ENCODE data around the gene OSBPL2.

Gene OSBPL2

DNA sequence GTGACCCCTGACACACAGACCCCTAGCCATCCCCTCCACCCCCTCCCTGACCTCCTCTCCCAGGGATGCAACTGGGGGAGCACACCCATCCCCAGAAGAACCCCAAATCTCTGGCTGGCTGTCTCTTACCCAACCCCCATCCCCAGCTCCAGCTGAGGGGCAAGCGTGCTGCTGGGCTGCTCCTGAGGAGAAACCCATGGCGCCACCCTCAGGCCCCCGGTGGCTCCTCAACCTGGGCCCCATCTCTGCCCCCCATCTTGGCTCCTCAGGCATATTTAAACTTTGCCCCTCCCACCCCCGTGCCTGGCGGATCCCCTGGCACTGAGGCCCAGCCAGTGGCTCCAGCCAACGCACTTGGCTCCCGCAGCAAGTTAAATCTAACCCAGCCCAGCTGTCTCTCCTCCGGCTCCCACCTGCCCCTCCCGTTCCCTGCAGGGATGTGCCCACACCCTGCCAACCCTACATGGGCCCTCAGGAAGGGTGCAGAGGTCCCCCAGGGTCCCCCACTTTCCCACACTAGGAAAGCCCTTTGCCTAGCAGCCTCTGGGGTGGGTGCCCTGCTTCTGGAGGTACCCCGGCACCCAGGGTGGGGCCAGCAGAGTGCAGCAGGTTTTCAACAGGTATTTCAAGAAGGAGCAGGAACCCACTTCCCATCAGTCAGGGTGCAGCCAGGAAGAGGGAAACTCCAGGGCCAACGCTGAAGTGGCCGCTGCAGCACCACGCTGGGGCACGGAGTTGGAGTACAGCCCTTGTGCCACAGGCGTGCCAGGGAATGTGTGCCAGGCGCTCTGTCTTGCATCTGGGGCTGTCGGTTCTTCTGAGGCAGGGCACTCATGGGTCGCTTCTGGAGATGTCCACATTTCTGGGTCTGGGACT, 5.3 kb upstream of the OSBPL2 start:
- H3K4me3 ChIP-seq = no peak overlapping the region
- H3K27ac ChIP-seq = peak overlapping the region in 16 of 21 experiments; percentile 0 to 79 (median 56)

- no peak overlapping the region for H3K4me3 ChIP-seq
- H3K27ac ChIP-seq = peak overlapping the region in 10 of 21 experiments; percentile 10 to 79 (median 66)
Observed at GRCh38 chr20:62233684-62234083, 4.6 kb upstream of the OSBPL2 start.

- Histone ChIP-seq H3K27ac (peak overlapping the region in 1 of 21 experiments; percentile 50), H3K4me3 (no peak overlapping the region)
Observed at GRCh38 chr20:62234339-62234738, 4.0 kb upstream of the OSBPL2 start.

GRCh38 chr20:62235001-62235776, 3.1 kb upstream of the OSBPL2 start:
- Histone ChIP-seq H3K27ac (no peak overlapping the region), H3K4me3 (no peak overlapping the region)

- Histone ChIP-seq H3K27ac (no peak overlapping the region), H3K4me3 (no peak overlapping the region)
Observed at GRCh38 chr20:62235777-62236157, 2.6 kb upstream of the OSBPL2 start.

DNA sequence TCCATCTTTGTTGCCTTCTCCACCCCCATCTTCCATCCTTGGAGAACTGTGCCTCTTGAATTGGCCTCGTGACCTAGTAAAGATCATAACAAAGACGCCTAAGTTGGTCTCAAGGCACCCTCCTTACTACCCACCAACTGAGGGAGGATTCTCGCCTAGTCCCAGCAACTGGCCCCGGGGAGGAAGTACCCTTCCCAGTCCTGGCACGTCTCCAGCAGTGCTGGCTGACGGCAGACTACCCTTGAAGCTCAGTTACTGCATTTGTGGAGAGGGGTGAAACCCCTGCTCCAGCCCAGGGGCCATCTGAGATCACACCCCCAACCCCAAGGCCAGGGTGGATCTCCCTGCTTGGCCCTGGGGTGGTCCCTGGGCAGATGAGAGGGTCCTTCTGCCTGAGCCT, 2.1 kb upstream of the OSBPL2 start:
- no peak overlapping the region for H3K27ac ChIP-seq
- no peak overlapping the region for H3K4me3 ChIP-seq

DNA sequence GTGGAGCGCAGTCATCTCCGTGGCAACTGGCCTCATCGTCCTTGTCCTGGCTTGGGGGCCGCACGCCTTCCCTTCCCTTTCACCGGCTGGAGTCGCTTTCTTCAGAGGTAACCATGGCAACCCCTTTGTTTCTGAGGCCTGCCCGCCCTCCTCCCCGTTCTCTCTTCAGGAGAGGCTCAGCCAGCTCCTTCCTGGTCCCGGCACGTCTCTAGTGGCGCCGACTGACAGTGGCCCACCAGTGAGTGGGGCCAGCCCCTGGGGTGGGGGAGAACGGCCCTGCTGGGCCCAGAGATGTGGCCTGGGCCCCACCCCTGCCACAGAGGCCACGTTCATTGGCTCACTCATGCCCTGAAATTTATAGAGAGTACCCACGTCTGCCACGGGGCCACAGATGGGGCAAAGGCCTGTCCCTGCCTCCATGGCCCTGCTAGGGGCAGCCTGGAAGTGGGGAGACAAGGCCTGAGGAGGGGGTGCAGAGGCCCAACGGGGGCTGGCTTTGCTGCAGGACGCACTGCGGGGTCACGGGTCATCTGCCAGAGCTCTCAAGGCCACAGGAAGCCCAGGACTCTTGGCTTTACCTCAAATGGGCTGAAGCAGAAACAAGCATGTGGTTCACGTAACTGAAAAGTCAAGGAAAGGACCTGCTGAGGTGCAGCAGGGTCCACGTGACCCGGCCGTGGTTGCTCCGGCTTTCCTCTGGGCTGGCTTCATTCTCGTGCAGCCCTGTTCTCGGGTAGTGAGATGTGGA, 1.4 kb upstream of the OSBPL2 start:
- peak overlapping the region in 3 of 21 experiments; percentile 68 to 76 (median 75) for H3K27ac ChIP-seq
- no peak overlapping the region for H3K4me3 ChIP-seq

- Histone ChIP-seq H3K27ac (peak overlapping the region in 11 of 21 experiments; percentile 1 to 95 (median 50)), H3K4me3 (peak overlapping the region in 2 of 7 experiments; percentile 87 to 95)
Observed at GRCh38 chr20:62237514-62237800, 864 bp upstream of the OSBPL2 start.

- H3K27ac ChIP-seq = peak overlapping the region; percentile 84 to 98 (median 95)
Observed at GRCh38 chr20:62238569-62239277, 402 bp downstream of the OSBPL2 start.

GRCh38 chr20:62239278-62239879, 1.1 kb downstream of the OSBPL2 start:
- Histone ChIP-seq H3K4me3 (peak overlapping the region; percentile 78 to 96 (median 87)), H3K27ac (peak overlapping the region; percentile 7 to 98 (median 95))

More at GRCh38 chr20:62238569-62239277, 402 bp downstream of the OSBPL2 start:
- peak overlapping the region; percentile 78 to 96 (median 87) for H3K4me3 ChIP-seq

GRCh38 chr20:62240020-62240685, 1.8 kb downstream of the OSBPL2 start:
- H3K4me3 ChIP-seq = peak overlapping the region in 4 of 7 experiments; percentile 84 to 96 (median 91)
- H3K27ac ChIP-seq = peak overlapping the region in 17 of 21 experiments; percentile 0 to 98 (median 96)

- Histone ChIP-seq H3K27ac (peak overlapping the region in 15 of 21 experiments; percentile 4 to 97 (median 62)), H3K4me3 (no peak overlapping the region)
Observed at GRCh38 chr20:62241506-62241905, 3.2 kb downstream of the OSBPL2 start.

DNA sequence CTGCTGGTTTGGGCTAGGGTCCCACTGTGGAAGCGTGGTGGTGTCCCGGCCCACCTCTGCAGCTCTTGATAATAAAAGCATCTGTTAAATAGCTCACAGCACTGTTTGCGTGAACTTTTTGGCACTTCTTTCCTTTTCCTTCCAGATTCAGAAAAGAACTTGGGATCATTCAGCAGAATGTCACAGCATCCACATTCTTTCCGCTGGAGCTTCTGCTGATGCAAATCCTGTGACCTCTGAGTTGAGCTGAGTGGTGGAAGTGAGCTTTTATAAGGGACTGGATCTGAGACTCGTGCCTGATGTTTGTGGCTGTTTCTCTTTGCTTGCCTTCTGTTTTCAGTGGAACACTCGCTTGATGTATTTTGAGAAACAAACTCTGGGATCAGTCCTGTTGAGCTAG, 3.9 kb downstream of the OSBPL2 start:
- H3K27ac ChIP-seq = peak overlapping the region in 18 of 21 experiments; percentile 4 to 97 (median 62)
- H3K4me3 ChIP-seq = no peak overlapping the region

DNA sequence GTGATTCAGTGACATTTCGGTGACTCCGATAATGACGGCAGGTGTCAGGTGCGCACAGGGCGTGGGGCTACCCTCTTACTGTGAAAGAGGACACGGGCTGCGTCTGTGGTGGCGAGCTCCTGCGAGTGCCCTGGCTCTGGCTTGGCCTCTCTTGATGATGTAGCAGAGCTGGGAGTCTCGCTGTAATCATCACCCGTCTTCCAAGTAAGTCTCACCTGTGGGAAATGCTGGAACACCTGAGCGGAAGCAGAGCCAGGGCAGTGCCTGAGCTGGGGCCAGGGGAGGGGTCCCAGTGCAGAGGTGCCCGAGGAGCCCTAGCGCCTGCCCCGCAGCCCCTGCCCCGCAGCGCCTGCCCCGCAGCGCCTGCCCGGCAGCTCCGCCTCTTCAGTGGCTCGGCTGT, 4.8 kb downstream of the OSBPL2 start:
- Histone ChIP-seq H3K27ac (peak overlapping the region in 7 of 21 experiments; percentile 9 to 97 (median 67)), H3K4me3 (no peak overlapping the region)

GRCh38 chr20:62243906-62244515, 5.7 kb downstream of the OSBPL2 start:
- Histone ChIP-seq H3K27ac (peak overlapping the region in 3 of 21 experiments; percentile 34 to 48 (median 45)), H3K4me3 (no peak overlapping the region)

GRCh38 chr20:62244644-62245108, 6.4 kb downstream of the OSBPL2 start:
- peak overlapping the region in 3 of 21 experiments; percentile 34 to 48 (median 45) for H3K27ac ChIP-seq
- H3K4me3 ChIP-seq = no peak overlapping the region

- Histone ChIP-seq H3K4me3 (no peak overlapping the region), H3K27ac (peak overlapping the region in 2 of 21 experiments; percentile 1 to 10)
Observed at GRCh38 chr20:62245911-62246280, 7.6 kb downstream of the OSBPL2 start.

- H3K4me3 ChIP-seq = no peak overlapping the region
- H3K27ac ChIP-seq = no peak overlapping the region
Observed at GRCh38 chr20:62246431-62246830, 8.1 kb downstream of the OSBPL2 start.
